HepG2 (cell line): Measurements from ENCODE around the gene LTA4H. TPM values are rescaled to one million over a fixed set of nuclear protein-coding genes. Genes with fewer than 3 reads are reported as not detected.

Experiments used
- ATAC-seq: fragments of 200-7000 bp; cut with Tn5 transposase; 3 replicates; pipeline ENCODE4 v1.9.1; 2020; ENCODE audit warnings: mild to moderate bottlenecking, moderate library complexity
- BruUV-seq: library from RNA; stranded (reverse); fragments of 400-500 nt; replicated peaks from 2 replicates; lab custom pipeline; 2021; lab: Mats Ljungman, UMichigan
- CTCF ChIA-PET: fragments of 300-600 bp; formaldehyde crosslinking; extraction: SDS; loops from one replicate; lab custom pipeline; 2021; ENCODE audit warnings: low total read pairs, inconsistent platforms, low intra/inter-chr PET ratio; lab: Yijun Ruan, JAX
- POLR2A ChIA-PET: fragments of 350-600 bp; sonication (Branson Sonifier 250); formaldehyde crosslinking; loops from one replicate; lab custom pipeline; 2020; ENCODE audit warnings: antibody characterized with exemption, inconsistent platforms; lab: Yijun Ruan, JAX
- DNase-seq: peaks from one replicate; pipeline ENCODE4 v3.0.0-alpha.2; 2015; ENCODE audit warnings: low spot score
- FAIRE-seq: peaks from 3 replicates; lab custom pipeline; 2011; peaks lifted over from hg19 to GRCh38; lab: Jason Lieb, UNC
- H2AFZ ChIP-seq: one replicate; pipeline ENCODE4 v1.6.1; 2011; ENCODE audit warnings: low read length, inconsistent platforms
- H3K27ac ChIP-seq: fragments of 300-600 bp; 3 replicates; pipeline ENCODE4 v1.8.0; 2011; ENCODE audit warnings: mixed run types, mild to moderate bottlenecking, mixed read lengths, low read length, inconsistent platforms; ENCODE audit not compliant: insufficient read depth; ENCODE audit errors: extremely low read length
- H3K27me3 ChIP-seq, 2 experiments: fragments of 200-600 bp in 1 of 2; 2 replicates in 1 of 2; 3 replicates in 1 of 2; pipeline versions ENCODE4 v1.6.0 to v1.8.0; 2011; ENCODE audit warnings: low read length in 2 of 2, mild to moderate bottlenecking in 2 of 2, moderate library complexity in 2 of 2, inconsistent platforms in 1 of 2; ENCODE audit not compliant: insufficient read depth in 2 of 2, control insufficient read depth in 1 of 2
- H3K36me3 ChIP-seq, 2 experiments: fragments of 200-600 bp in 1 of 2; replicated peaks in 1 of 2; 2 replicates in 1 of 2; 3 replicates in 1 of 2; pipeline versions ENCODE4 v1.5.1 to v1.8.0; 2011; ENCODE audit warnings: low read length in 2 of 2, inconsistent platforms in 1 of 2; ENCODE audit not compliant: insufficient read depth in 2 of 2, control insufficient read depth in 1 of 2
- H3K4me1 ChIP-seq: 2 replicates; pipeline ENCODE4 v1.5.1; 2012; ENCODE audit warnings: low read length, inconsistent platforms; ENCODE audit not compliant: insufficient read depth
- H3K4me2 ChIP-seq: 2 replicates; pipeline ENCODE4 v1.6.0; 2011; ENCODE audit warnings: low read depth, low read length, inconsistent platforms
- H3K4me3 ChIP-seq, 3 experiments: fragments of 200-600 bp in 1 of 3; sonication (generic), shearing (Covaris generic) in 1 of 3; replicated peaks in 1 of 3; 2 replicates each; pipeline ENCODE4 v1.5.1; 2011 to 2016; ENCODE audit warnings: low read length in 3 of 3, inconsistent platforms in 2 of 3, low read depth in 2 of 3, mild to moderate bottlenecking in 2 of 3, control low read depth in 1 of 3, mixed read lengths in 1 of 3; ENCODE audit not compliant: insufficient read depth in 1 of 3
- H3K79me2 ChIP-seq: one replicate; pipeline ENCODE4 v1.6.1; 2011; ENCODE audit warnings: low read length, inconsistent platforms; ENCODE audit not compliant: insufficient read depth
- H3K9ac ChIP-seq: 2 replicates; pipeline ENCODE4 v1.6.0; 2011; ENCODE audit warnings: mild to moderate bottlenecking, low read depth, low read length, inconsistent platforms; ENCODE audit not compliant: insufficient read depth
- H3K9me3 ChIP-seq: 2 replicates; pipeline ENCODE4 v1.5.1; 2012; ENCODE audit warnings: mild to moderate bottlenecking, low read length
- H4K20me1 ChIP-seq: 2 replicates; pipeline ENCODE4 v1.6.0; 2011; ENCODE audit warnings: inconsistent platforms, mild to moderate bottlenecking, low read length, moderate library complexity; ENCODE audit not compliant: insufficient read depth
- AKNA ChIP-seq: sonication (generic); formaldehyde crosslinking; IDR thresholded peaks from 2 replicates; pipeline ENCODE4 v1.4.0; 2020; ENCODE audit warnings: missing genetic modification reagents, borderline replicate concordance
- CREB1 ChIP-seq, 2 experiments: fragments of 450-650 bp in 1 of 2; IDR thresholded peaks; 2 replicates each; pipeline ENCODE4 v1.6.1; 2016 to 2017; ENCODE audit warnings: control low read depth in 1 of 2, mild to moderate bottlenecking in 1 of 2, missing compliant biosample characterization in 1 of 2, missing genetic modification characterization in 1 of 2
- CREBL2 ChIP-seq: sonication (generic); formaldehyde crosslinking; IDR thresholded peaks from 2 replicates; pipeline ENCODE4 v1.8.1; 2023; ENCODE audit warnings: missing genetic modification reagents, mild to moderate bottlenecking, borderline replicate concordance
- ETV6 ChIP-seq: sonication (generic); formaldehyde crosslinking; conservative IDR thresholded peaks from 2 replicates; pipeline ENCODE4 v1.4.0; 2020; ENCODE audit warnings: missing genetic modification reagents
- GPN1 ChIP-seq: sonication (generic); formaldehyde crosslinking; IDR thresholded peaks from 2 replicates; pipeline ENCODE4 v1.5.1; 2020; ENCODE audit warnings: missing genetic modification reagents, borderline replicate concordance
- HNRNPLL ChIP-seq: fragments of 200-400 bp; formaldehyde crosslinking; IDR thresholded peaks from 2 replicates; pipeline ENCODE4 v1.6.1; 2017; ENCODE audit warnings: mild to moderate bottlenecking, low read depth, low read length; ENCODE audit not compliant: poor library complexity, severe bottlenecking
- MBD4 ChIP-seq: IDR thresholded peaks from 2 replicates; pipeline ENCODE4 v1.6.1; 2012; ENCODE audit warnings: low read length, inconsistent platforms, borderline replicate concordance
- RBM39 ChIP-seq: fragments of 200-400 bp; formaldehyde crosslinking; IDR thresholded peaks from one replicate; pipeline ENCODE4 v1.6.1; 2018; ENCODE audit warnings: antibody characterized with exemption, mild to moderate bottlenecking, low read depth, low read length; ENCODE audit not compliant: poor library complexity, severe bottlenecking
- REPIN1 ChIP-seq: sonication (generic); formaldehyde crosslinking; IDR thresholded peaks from 2 replicates; pipeline ENCODE4 v1.8.0; 2022; ENCODE audit warnings: missing genetic modification reagents, low read depth, mild to moderate bottlenecking, borderline replicate concordance
- ZBTB1 ChIP-seq: sonication (generic); formaldehyde crosslinking; IDR thresholded peaks from 2 replicates; pipeline ENCODE4 v1.4.0; 2020; ENCODE audit warnings: missing genetic modification reagents, borderline replicate concordance
- ZNF205 ChIP-seq: IDR thresholded peaks from 2 replicates; pipeline ENCODE4 v1.6.1; 2018; ENCODE audit warnings: missing biosample characterization, missing genetic modification reagents
- ZNF367 ChIP-seq: sonication (generic); formaldehyde crosslinking; IDR thresholded peaks from 2 replicates; pipeline ENCODE4 v1.4.0; 2020; ENCODE audit warnings: missing genetic modification reagents, borderline replicate concordance
- ZNF430 ChIP-seq: sonication (generic); formaldehyde crosslinking; IDR thresholded peaks from 2 replicates; pipeline ENCODE4 v1.9.0; 2021; ENCODE audit warnings: mild to moderate bottlenecking, missing genetic modification reagents
- ZNF780A ChIP-seq: sonication (generic); formaldehyde crosslinking; IDR thresholded peaks from 2 replicates; pipeline ENCODE4 v1.8.0; 2022; ENCODE audit warnings: mild to moderate bottlenecking, missing genetic modification reagents, moderate library complexity
- WGBS: methylation state at CpG from one replicate; pipeline ENCODE4 v1.1.6; 2017; ENCODE audit warnings: low lambda C conversion rate; 5-methylcytosine and 5-hydroxymethylcytosine counted together
- in situ Hi-C: cut with HindIII; loops from 2 replicates; pipeline ENCODE4 v1.10.0; 2017; ENCODE audit warnings: low pct_unique_long_range_greater_than_20kb; ENCODE audit not compliant: extremely low pct_ligation_motif_present
- intact Hi-C: fragments of 100-400 bp; cut with micrococcal nuclease; formaldehyde crosslinking; loops from one replicate; pipeline ENCODE4 v1.10.0; 2022; ENCODE audit not compliant: unreplicated experiment
- polyA plus RNA-seq, 8 experiments: library from polyadenylated mRNA; depleted of rRNA in 3 of 8; stranded (reverse) in 7 of 8; unstranded in 1 of 8; fragments of >200 nt; fragmentation: Illumina TruSeq in 4 of 8; extraction: Trizol in 4 of 8; gene quantifications; 2 replicates each; pipeline versions ENCODE4 v1.2.1 to v1.2.3, GENCODE V29; 2011 to 2016; ENCODE audit warnings: low read depth in 4 of 8, missing spikeins in 1 of 8, mixed read lengths in 1 of 8; ENCODE audit not compliant: insufficient read depth in 1 of 8
- total RNA-seq, 5 experiments: library from RNA; depleted of rRNA; stranded (reverse); fragments of >200 nt; fragmentation: Illumina TruSeq; extraction: Trizol; gene quantifications; 2 replicates each; pipeline ENCODE4 v1.2.3, GENCODE V29; 2016; ENCODE audit warnings: low read depth in 1 of 5
- TF ChIP-seq, protein P1 (sequence below): sonication (generic); formaldehyde crosslinking; IDR thresholded peaks from 2 replicates; pipeline ENCODE4 v1.8.0; 2022; ENCODE audit warnings: missing genetic modification reagents, mild to moderate bottlenecking, moderate library complexity, borderline replicate concordance

Gene LTA4H
- total and polyA plus RNA-seq, 2 of the 13 experiments (the other 11 are each of a cell fraction or from before 2014, with no cell fraction given): 87.5 to 90.4 TPM

DNA sequence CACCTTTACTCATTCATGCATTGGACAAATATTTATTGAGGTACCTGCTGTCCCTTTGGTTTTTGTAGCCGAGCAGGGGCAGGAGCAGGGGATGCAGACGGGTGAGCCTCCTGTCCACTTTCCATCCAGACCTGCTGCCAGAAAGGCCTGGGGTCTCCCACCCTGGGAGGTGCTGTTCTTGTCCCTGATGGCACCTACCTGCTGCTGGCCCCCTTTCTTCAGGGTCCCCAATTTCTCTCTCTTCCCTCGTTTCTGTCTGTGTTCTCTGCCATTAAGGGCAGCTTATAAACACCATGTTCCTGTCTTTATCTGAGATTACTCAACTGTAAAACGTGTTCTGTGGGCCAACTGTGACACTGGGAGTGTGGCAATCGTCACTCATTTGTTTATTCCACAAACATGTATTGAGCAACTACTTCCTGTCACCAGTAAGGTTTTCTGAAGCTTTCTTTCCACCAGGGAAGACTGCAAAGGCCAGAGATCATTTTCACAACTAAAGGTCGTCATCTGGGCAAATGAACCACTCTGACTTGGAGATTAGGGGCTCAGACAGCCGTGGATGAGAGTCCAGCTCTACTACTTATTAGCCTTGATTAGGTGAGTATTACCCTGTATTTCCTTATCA lies 39.2 kb downstream of the LTA4H start, which contains the start of gene HAL:
HAL (minus strand) TSS at position 311 of the 625 bp plus-strand sequence. CDS start 434 bp downstream, outside the sequence.
- no peaks in the 10 kb centered on the region for H3K79me2 ChIP-seq
- ATAC-seq (peak; percentile 80), FAIRE-seq (peak; percentile 78), DNase-seq (peak; percentile 86)
- H3K9me3 ChIP-seq: no peaks in the 10 kb centered on the region
- peak within 1 kb of the TSS in 2 of 3 experiments; percentile 40 to 55; a peak in 4 of 6 replicates for H3K4me3 ChIP-seq
- H3K4me2 ChIP-seq: peak within 1 kb of the TSS; percentile 72
- in situ Hi-C loops: loop anchor here (5.0 to 25.0 kb wide), 2 partner anchors 79 to 409 kb away; no protein-coding TSS in a partner anchor
- peak within 1 kb of the TSS; percentile 41 for H3K9ac ChIP-seq
- ChIA-PET POLR2A (interaction anchor here (0.9 to 5.2 kb wide), 12 partner anchors 14 to 77 kb away, joined by 3 to 46 read pairs (median 8); partner anchors contain the start of genes AMDHD1, CCDC38 and LTA4H), CTCF (interaction anchor here (1.0 kb wide), 2 partner anchors 30 to 77 kb away, joined by 3 to 4 read pairs; no protein-coding TSS in a partner anchor)
- H3K36me3 ChIP-seq: peaks cover 0 to 4% of the 10 kb centered on the region in 2 experiments; a peak in 2 of 5 replicates
- no peak within 1 kb of the TSS for H2AFZ ChIP-seq
- intact Hi-C loops: loop anchor here (2.0 to 5.0 kb wide), 4 partner anchors 19 to 139 kb away; partner anchors contain the start of genes AMDHD1, CCDC38 and SNRPF
- H3K27me3 ChIP-seq: no peaks in the 10 kb centered on the region
- WGBS: 2% methylated on average over 7 of the region's 7 CpGs
- BruUV-seq: no TSS peak
- no peaks in the 10 kb centered on the region for H4K20me1 ChIP-seq
- peaks cover 54% of the 10 kb centered on the region for H3K4me1 ChIP-seq
- peak within 1 kb of the TSS; percentile 63 for H3K27ac ChIP-seq
- TF ChIP-seq RBM39 (no peak), REPIN1 (CRISPR knock-in tag) (peak; percentile 88), ZNF205 (CRISPR knock-in tag) (peak; percentile 80; the same call in 1 of the 2 replicates), HNRNPLL (no peak), ZNF430 (CRISPR knock-in tag) (peak; percentile 66; the same call in 1 of the 2 replicates), AKNA (CRISPR knock-in tag) (no peak), ETV6 (no peak; the same call in 1 of the 2 replicates), GPN1 (CRISPR knock-in tag) (no peak), CREB1 (IDR thresholded peaks at IDR 0.05) (peak; percentile 58), CREB1 (CRISPR knock-in tag; IDR thresholded peaks at IDR 0.05) (peak; percentile 88), ZNF367 (CRISPR knock-in tag) (no peak), ZBTB1 (no peak), MBD4 (peak; percentile 90), CREBL2 (CRISPR knock-in tag) (no peak), ZNF780A (CRISPR knock-in tag) (peak; percentile 75; the same call in 1 of the 2 replicates)
- TF ChIP-seq, protein P1, sequence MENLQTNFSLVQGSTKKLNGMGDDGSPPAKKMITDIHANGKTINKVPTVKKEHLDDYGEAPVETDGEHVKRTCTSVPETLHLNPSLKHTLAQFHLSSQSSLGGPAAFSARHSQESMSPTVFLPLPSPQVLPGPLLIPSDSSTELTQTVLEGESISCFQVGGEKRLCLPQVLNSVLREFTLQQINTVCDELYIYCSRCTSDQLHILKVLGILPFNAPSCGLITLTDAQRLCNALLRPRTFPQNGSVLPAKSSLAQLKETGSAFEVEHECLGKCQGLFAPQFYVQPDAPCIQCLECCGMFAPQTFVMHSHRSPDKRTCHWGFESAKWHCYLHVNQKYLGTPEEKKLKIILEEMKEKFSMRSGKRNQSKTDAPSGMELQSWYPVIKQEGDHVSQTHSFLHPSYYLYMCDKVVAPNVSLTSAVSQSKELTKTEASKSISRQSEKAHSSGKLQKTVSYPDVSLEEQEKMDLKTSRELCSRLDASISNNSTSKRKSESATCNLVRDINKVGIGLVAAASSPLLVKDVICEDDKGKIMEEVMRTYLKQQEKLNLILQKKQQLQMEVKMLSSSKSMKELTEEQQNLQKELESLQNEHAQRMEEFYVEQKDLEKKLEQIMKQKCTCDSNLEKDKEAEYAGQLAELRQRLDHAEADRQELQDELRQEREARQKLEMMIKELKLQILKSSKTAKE (CRISPR knock-in tag): peak; percentile 94
